K562 (cell line): ENCODE measurements around the gene CYRIA. TPM values are rescaled to one million over a fixed set of nuclear protein-coding genes. Genes with fewer than 3 reads are reported as not detected.

Experiments
- AFF4 ChIP-seq: sonication (generic); formaldehyde crosslinking; IDR thresholded peaks from 2 replicates; pipeline ENCODE4 v1.8.0; 2023; ENCODE audit warnings: mild to moderate bottlenecking, missing genetic modification reagents
- REST ChIP-seq, 2 experiments: fragments of 450-650 bp; formaldehyde crosslinking in 1 of 2; IDR thresholded peaks; 2 replicates each; pipeline versions ENCODE4 v1.4.0 to v1.6.1; 2014 to 2020; ENCODE audit warnings: mild to moderate bottlenecking in 2 of 2, borderline replicate concordance in 1 of 2, low read depth in 1 of 2
- TAF7 ChIP-seq: fragments of 450-650 bp; IDR thresholded peaks from 2 replicates; pipeline ENCODE4 v1.6.1; 2016; ENCODE audit warnings: missing genetic modification characterization, missing compliant biosample characterization
- ZBTB40 ChIP-seq, 2 experiments: fragments of 450-650 bp in 1 of 2; sonication (generic) in 1 of 2; formaldehyde crosslinking in 1 of 2; IDR thresholded peaks; 2 replicates each; pipeline versions ENCODE4 v1.7.1 to v1.9.0; 2016 to 2022; ENCODE audit warnings: inconsistent platforms in 1 of 2, mild to moderate bottlenecking in 1 of 2, missing genetic modification reagents in 1 of 2
- polyA plus RNA-seq, 8 experiments: library from polyadenylated mRNA; depleted of rRNA in 4 of 8; stranded (reverse) in 5 of 8; unstranded in 3 of 8; fragments of >200 nt; fragmentation: Nextera tagmentation in 2 of 8; fragmentation: Illumina TruSeq in 1 of 8; extraction: Ambion mirVana in 2 of 8; extraction: Trizol in 1 of 8; gene quantifications; 2 replicates each; pipeline versions ENCODE4 v1.2.1 to v1.2.3, GENCODE V29; 2011 to 2014; ENCODE audit warnings: inconsistent platforms in 1 of 8, missing spikeins in 1 of 8
- total RNA-seq, 7 experiments: library from RNA; depleted of rRNA in 6 of 7; stranded (reverse); fragments of >200 nt in 6 of 7; fragmentation: Illumina TruSeq in 2 of 7; extraction: Trizol in 2 of 7; gene quantifications; 2 replicates each; pipeline versions ENCODE4 v1.2.1 to v1.2.3, GENCODE V29; 2011 to 2021; ENCODE audit warnings: low replicate concordance in 1 of 7

CYRIA gene
- total and polyA plus RNA-seq, 9 of the 15 experiments (the other 6 are each of a cell fraction or from before 2014, with no cell fraction given): 0.84 to 5.6 (median 3.0) TPM

DNA sequence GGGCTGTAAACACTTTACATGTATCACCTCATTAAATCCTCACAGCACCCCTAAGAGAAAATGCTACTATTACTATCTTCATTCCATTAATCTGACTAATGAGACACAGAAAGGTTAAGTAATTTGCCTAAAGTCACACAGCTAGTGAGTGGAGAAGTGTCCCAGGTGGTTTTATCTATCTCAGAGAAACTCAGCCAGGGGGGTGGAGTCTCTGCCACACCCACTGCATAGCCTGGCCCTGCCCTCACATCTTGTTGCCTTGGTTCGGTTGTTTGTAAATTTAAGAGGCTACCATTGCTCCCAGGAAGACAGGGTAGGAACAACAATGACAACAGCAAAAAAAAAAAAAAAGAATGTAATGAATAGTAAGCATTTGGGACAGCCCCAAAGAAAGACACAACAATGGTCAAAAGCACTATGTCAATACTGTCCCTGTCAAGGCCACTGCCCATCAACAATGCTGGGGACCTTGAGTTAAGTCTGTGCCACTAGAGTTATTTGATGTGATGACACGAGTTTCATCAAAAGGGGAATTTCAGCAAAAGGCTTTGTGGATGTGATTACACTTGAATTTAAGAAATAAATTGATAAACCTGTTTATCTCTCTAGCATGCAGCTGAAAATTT lies 17.5 kb downstream of the CYRIA start (continued):
- no peak for TF ChIP-seq ZBTB40 (IDR thresholded peaks at IDR 0.05)
- no peak for TF ChIP-seq ZBTB40 (CRISPR knock-in tag; IDR thresholded peaks at IDR 0.05)
- TF ChIP-seq REST (IDR thresholded peaks at IDR 0.05; ENCODE audit: borderline replicate concordance): no peak
- TF ChIP-seq REST (CRISPR knock-in tag; IDR thresholded peaks at IDR 0.05; ENCODE audit: low read depth): no peak
- no peak for TF ChIP-seq TAF7 (tag)
- no peak for TF ChIP-seq AFF4 (CRISPR knock-in tag)
